ENCODE measurements around the gene FREY1.

DNA sequence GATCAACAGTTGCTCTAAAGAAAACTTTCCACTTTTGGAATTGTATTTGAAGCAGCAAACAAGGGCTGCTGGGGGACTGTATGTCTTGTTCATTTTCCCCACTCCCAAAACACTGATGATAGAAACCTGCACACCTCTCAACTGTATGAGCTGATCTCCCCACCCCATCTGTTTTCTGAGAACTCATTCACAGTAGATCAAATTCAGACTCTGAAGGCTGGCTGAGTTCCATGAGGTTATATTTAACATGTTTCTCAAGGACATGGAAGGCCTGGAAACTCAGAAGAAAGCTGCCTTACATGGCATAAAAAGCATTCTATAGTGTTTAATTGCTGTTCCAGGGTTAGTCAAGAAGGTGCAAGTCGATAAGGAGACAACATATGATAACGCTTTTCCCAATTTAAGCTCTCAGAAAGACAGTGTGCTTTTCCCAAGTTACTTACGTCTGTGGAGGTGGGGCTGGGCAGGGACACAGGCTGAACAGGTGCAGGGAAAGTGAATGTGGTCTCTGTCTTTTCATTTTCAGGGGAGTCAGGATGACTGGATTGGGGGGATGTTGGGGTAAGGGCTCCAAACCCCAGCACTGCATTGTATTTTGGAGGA, 38.4 kb upstream of the FREY1 start:
- TF ChIP-seq POLR2A (IDR thresholded peaks at IDR 0.05) = no peak
- TF ChIP-seq, protein P1, sequence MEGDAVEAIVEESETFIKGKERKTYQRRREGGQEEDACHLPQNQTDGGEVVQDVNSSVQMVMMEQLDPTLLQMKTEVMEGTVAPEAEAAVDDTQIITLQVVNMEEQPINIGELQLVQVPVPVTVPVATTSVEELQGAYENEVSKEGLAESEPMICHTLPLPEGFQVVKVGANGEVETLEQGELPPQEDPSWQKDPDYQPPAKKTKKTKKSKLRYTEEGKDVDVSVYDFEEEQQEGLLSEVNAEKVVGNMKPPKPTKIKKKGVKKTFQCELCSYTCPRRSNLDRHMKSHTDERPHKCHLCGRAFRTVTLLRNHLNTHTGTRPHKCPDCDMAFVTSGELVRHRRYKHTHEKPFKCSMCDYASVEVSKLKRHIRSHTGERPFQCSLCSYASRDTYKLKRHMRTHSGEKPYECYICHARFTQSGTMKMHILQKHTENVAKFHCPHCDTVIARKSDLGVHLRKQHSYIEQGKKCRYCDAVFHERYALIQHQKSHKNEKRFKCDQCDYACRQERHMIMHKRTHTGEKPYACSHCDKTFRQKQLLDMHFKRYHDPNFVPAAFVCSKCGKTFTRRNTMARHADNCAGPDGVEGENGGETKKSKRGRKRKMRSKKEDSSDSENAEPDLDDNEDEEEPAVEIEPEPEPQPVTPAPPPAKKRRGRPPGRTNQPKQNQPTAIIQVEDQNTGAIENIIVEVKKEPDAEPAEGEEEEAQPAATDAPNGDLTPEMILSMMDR (IDR thresholded peaks at IDR 0.05) = no peak
